Hepatocyte (in vitro differentiated cells): ENCODE data around the gene CPD. TPM values are rescaled to one million over a fixed set of nuclear protein-coding genes. Genes with fewer than 3 reads are reported as not detected.
A peak's percentile ranks its signal among the peaks of the same experiment; 100 is the strongest.
"Not testable (repeated sequence)": the region's sequence is repeated elsewhere in the genome, so short reads cannot be mapped to it uniquely, and the experiment has no call there.

ENCODE experiments used
- DNase-seq: peaks from one replicate; pipeline ENCODE4 v3.0.0-alpha.2; 2016; ENCODE audit warnings: low spot score
- H2AFZ ChIP-seq: fragments of 200-600 bp; sonication (generic); 2 replicates; pipeline ENCODE4 v1.6.0; 2016; ENCODE audit warnings: antibody characterized with exemption, mild to moderate bottlenecking
- H3K27ac ChIP-seq: fragments of 200-600 bp; sonication (generic); 2 replicates; pipeline ENCODE4 v1.5.1; 2016; ENCODE audit warnings: mild to moderate bottlenecking
- H3K27me3 ChIP-seq: fragments of 200-600 bp; sonication (generic); 2 replicates; pipeline ENCODE4 v1.6.1; 2016
- H3K36me3 ChIP-seq: fragments of 200-600 bp; sonication (generic); replicated peaks from 2 replicates; pipeline ENCODE4 v1.5.1; 2016; ENCODE audit warnings: low read depth; ENCODE audit not compliant: insufficient read depth
- H3K4me1 ChIP-seq: fragments of 200-600 bp; sonication (generic); 2 replicates; pipeline ENCODE4 v1.5.1; 2016; ENCODE audit warnings: mild to moderate bottlenecking, moderate library complexity; ENCODE audit not compliant: insufficient read depth
- H3K4me2 ChIP-seq: fragments of 200-600 bp; sonication (generic); 2 replicates; pipeline ENCODE4 v1.6.0; 2016
- H3K4me3 ChIP-seq: fragments of 200-600 bp; sonication (generic); 2 replicates; pipeline ENCODE4 v1.5.1; 2016; ENCODE audit warnings: mild to moderate bottlenecking
- H3K79me2 ChIP-seq: fragments of 200-600 bp; sonication (generic); 2 replicates; pipeline ENCODE4 v1.6.0; 2017; ENCODE audit warnings: mild to moderate bottlenecking
- H3K9me2 ChIP-seq: fragments of 200-600 bp; sonication (generic); replicated peaks from 2 replicates; pipeline ENCODE4 v1.6.0; 2017; ENCODE audit warnings: mild to moderate bottlenecking; ENCODE audit not compliant: insufficient read depth
- H3K9me3 ChIP-seq: fragments of 200-600 bp; sonication (generic); 2 replicates; pipeline ENCODE4 v1.5.1; 2016; ENCODE audit warnings: low read depth, mild to moderate bottlenecking
- H4K20me1 ChIP-seq: fragments of 200-600 bp; sonication (generic); 2 replicates; pipeline ENCODE4 v1.6.0; 2016; ENCODE audit warnings: mild to moderate bottlenecking; ENCODE audit not compliant: insufficient read depth, poor library complexity, severe bottlenecking
- CTCF ChIP-seq: fragments of 200-600 bp; sonication (generic); IDR thresholded peaks from 2 replicates; pipeline ENCODE4 v1.5.1; 2016; ENCODE audit warnings: antibody characterized with exemption, mild to moderate bottlenecking; ENCODE audit not compliant: poor library complexity
- EZH2 ChIP-seq: fragments of 200-600 bp; sonication (generic); IDR thresholded peaks from 2 replicates; pipeline ENCODE4 v1.6.1; 2016; ENCODE audit warnings: antibody characterized with exemption, mild to moderate bottlenecking, borderline replicate concordance
- EZH2phosphoT487 ChIP-seq: fragments of 200-600 bp; sonication (generic); IDR thresholded peaks from one replicate; pipeline ENCODE4 v1.6.1; 2018; ENCODE audit warnings: antibody characterized with exemption, mild to moderate bottlenecking, low read depth, moderate library complexity; ENCODE audit not compliant: unreplicated experiment, severe bottlenecking
- WGBS: methylation state at CpG from one replicate; pipeline ENCODE4 v1.1.6; 2016; ENCODE audit warnings: low lambda C conversion rate; ENCODE audit errors: missing lambda C conversion rate; 5-methylcytosine and 5-hydroxymethylcytosine counted together
- polyA plus RNA-seq: library from polyadenylated mRNA; unstranded; fragments of >200 nt; fragmentation: Nextera tagmentation; extraction: Ambion mirVana; gene quantifications from 2 replicates; pipeline ENCODE4 v1.2.1, GENCODE V29; 2016
- total RNA-seq: library from RNA; depleted of rRNA; stranded (reverse); fragments of >200 nt; gene quantifications from 2 replicates; pipeline ENCODE4 v1.2.3, GENCODE V29; 2014

Gene CPD
- total and polyA plus RNA-seq, 2 experiments from 2014 or later: 20.7 to 80.6 TPM

DNA sequence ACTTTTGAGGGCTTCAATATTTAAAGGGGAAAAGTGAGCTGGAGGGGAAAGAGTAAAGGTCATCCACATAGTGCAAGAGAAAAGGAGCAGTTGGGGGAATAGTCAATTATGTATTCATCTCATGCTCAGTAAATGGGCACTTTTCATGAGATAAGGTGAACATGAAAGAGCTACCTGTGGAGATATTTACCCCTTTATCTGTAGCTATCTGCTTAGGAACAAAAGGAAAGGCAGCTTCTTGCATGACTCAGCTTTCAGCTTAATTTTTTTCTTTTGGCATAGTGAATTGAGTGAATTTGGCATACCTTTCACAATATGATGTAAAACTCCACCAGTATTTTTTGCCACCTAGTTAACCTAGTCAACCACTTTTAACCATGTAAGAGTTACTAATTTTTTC is 26.4 kb downstream of the CPD start:
- H3K4me2 ChIP-seq: peak overlapping the region; percentile 41
- H3K36me3 ChIP-seq: no peaks in the 10 kb centered on the region
- no peak overlapping the region for H2AFZ ChIP-seq
- H3K79me2 ChIP-seq: peaks cover 46% of the 10 kb centered on the region
- H3K4me1 ChIP-seq: no peaks in the 10 kb centered on the region
- TF ChIP-seq EZH2 (no peak), CTCF (no peak), EZH2phosphoT487 (no peak)
- H4K20me1 ChIP-seq: no peaks in the 10 kb centered on the region
- H3K27me3 ChIP-seq: no peaks in the 10 kb centered on the region
- DNase-seq: no peak
- no peak overlapping the region for H3K27ac ChIP-seq
- H3K9me2 ChIP-seq: no peaks in the 10 kb centered on the region
- H3K9me3 ChIP-seq: no peaks in the 10 kb centered on the region
- H3K4me3 ChIP-seq: no peak overlapping the region

- not testable (repeated sequence) for H3K36me3 ChIP-seq, H3K4me1 ChIP-seq, H2AFZ ChIP-seq, DNase-seq, H4K20me1 ChIP-seq, H3K4me2 ChIP-seq, H3K9me2 ChIP-seq, H3K27me3 ChIP-seq, H3K4me3 ChIP-seq, H3K9me3 ChIP-seq, H3K27ac ChIP-seq
- WGBS: 98% methylated on average over 2 of the region's 2 CpGs
- peaks cover 61% of the 10 kb centered on the region for H3K79me2 ChIP-seq
These were observed 31.9 kb downstream of the CPD start for GRCh38 chr17:30410627-30411026.

GRCh38 chr17:30412008-30412496 is 33.3 kb downstream of the CPD start:
- H3K79me2 ChIP-seq: peaks cover 48% of the 10 kb centered on the region
- 92% methylated on average over 3 of the region's 3 CpGs for WGBS

DNA sequence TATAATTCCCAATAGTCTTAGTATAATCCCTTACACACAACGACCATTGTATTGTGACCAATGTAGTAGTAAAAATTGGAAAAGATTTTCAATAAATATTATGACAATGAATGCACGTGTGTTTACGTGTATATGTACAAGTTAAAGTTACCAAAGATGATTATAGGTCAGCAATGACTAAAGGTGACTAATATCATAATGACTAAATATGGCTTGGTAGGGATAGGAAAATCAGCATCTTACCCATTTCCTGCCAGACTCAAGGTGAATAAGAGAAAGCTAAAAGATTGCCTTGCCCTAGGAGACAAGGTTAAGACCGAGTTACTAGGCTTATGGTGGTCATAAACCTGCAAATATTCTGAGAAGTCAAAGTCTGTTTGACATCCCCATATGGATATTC is 34.4 kb downstream of the CPD start:
- Histone ChIP-seq H4K20me1 (no peaks in the 10 kb centered on the region), H2AFZ (no peak overlapping the region), H3K4me2 (no peak overlapping the region), H3K27ac (no peak overlapping the region), H3K36me3 (no peaks in the 10 kb centered on the region), H3K9me3 (no peaks in the 10 kb centered on the region), H3K79me2 (peaks cover 40% of the 10 kb centered on the region), H3K4me1 (no peaks in the 10 kb centered on the region), H3K4me3 (no peak overlapping the region), H3K27me3 (no peaks in the 10 kb centered on the region), H3K9me2 (no peaks in the 10 kb centered on the region)
- WGBS: 96% methylated on average over 4 of the region's 4 CpGs
- no peak for DNase-seq
- TF ChIP-seq EZH2phosphoT487 (no peak), CTCF (no peak), EZH2 (no peak)

More at GRCh38 chr17:30412008-30412496, 33.3 kb downstream of the CPD start:
- H3K36me3 ChIP-seq, H3K27ac ChIP-seq, H4K20me1 ChIP-seq, H3K9me3 ChIP-seq, H3K27me3 ChIP-seq, H3K4me1 ChIP-seq, H3K4me2 ChIP-seq, H2AFZ ChIP-seq, H3K9me2 ChIP-seq, H3K4me3 ChIP-seq, DNase-seq: not testable (repeated sequence)

- H3K36me3 ChIP-seq: no peaks in the 10 kb centered on the region
- DNase-seq: no peak
- H3K79me2 ChIP-seq: peaks cover 30% of the 10 kb centered on the region
- no peaks in the 10 kb centered on the region for H3K4me1 ChIP-seq
- H3K9me3 ChIP-seq: no peaks in the 10 kb centered on the region
- no peaks in the 10 kb centered on the region for H3K9me2 ChIP-seq
- TF ChIP-seq CTCF (no peak), EZH2phosphoT487 (no peak), EZH2 (no peak)
- no peak overlapping the region for H3K4me3 ChIP-seq
- no peak overlapping the region for H2AFZ ChIP-seq
- no peaks in the 10 kb centered on the region for H4K20me1 ChIP-seq
- H3K4me2 ChIP-seq: no peak overlapping the region
- 83% methylated on average over 4 of the region's 4 CpGs for WGBS
- no peak overlapping the region for H3K27ac ChIP-seq
- H3K27me3 ChIP-seq: no peaks in the 10 kb centered on the region
These were observed 35.8 kb downstream of the CPD start for GRCh38 chr17:30414486-30414885.
